Activated CD8-positive, alpha-beta memory T cell treated with anti-CD3 and anti-CD28 coated beads for 4 hours (primary cell): Measurements from ENCODE around the gene MAGEA6.
"Not testable (repeated sequence)": the region's sequence is repeated elsewhere in the genome, so short reads cannot be mapped to it uniquely, and the experiment has no call there.

Experiments
- DNase-seq, 2 donors: peaks; one replicate each; pipeline ENCODE4 v3.0.0-alpha.2; 2020; ENCODE audit warnings: low read depth in 2 of 2

Gene MAGEA6, protein sequence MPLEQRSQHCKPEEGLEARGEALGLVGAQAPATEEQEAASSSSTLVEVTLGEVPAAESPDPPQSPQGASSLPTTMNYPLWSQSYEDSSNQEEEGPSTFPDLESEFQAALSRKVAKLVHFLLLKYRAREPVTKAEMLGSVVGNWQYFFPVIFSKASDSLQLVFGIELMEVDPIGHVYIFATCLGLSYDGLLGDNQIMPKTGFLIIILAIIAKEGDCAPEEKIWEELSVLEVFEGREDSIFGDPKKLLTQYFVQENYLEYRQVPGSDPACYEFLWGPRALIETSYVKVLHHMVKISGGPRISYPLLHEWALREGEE

DNA sequence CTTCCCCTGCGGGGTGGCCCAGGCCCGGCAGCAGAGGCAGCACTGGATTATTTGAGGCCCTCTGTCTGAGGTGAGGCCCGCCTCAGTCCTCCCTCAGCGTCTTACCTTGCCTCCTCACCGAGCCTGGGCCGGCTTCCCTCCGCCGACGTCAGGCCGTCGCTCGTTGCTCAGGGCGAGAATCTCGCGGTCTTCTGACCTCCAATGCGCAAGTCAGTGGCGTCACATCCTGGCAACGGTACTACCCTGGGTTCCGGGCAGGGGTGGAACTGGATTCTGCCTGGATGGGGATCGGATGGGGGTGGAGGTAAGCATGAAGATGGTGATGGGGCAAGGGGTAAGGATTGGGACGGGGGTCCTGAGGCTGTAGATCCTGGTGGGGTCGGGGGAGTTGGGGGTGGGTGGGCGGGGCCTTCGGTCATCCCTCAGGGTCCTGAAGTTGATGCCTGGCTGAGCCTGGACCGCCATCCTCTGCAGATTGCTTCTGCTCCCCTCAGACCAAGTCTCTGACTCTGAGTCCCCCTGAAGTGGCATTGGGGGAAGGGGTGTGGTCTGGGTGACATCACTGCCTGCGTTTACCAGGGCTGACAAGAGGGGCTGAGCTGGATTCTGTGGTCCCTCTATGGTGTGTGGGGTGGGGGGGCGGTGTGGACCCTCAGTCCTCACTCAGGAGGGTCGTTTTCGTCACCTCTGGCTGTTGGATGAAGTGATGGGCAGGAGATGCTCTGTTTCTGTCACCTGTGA is at the start of gene MAGEA6:
Gene MAGEA6 (minus strand): TSS at position 141 of the 741 bp plus-strand sequence. CDS start 2,039 bp downstream, outside the sequence.
- DNase-seq: not testable (repeated sequence)

DNA sequence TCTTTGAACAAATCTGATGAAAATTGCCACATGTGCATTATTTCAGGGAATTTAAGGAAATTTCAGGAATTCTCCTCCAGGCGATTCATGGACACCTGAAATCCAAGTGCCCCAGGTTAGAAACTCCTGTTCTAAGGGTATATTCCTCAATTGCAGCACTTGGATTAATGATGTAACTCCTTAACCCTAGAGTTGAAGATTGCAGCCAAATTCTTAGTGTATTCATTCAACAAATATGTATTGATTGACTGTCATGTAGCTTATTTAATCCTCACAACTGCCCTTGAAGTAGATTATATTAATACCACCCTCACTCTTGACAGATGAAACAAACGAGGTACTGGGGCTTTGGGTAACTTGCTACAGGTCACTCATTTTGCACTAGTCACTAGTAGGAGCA is 49.8 kb upstream of the MAGEA6 start:
- DNase-seq: no peak

DNA sequence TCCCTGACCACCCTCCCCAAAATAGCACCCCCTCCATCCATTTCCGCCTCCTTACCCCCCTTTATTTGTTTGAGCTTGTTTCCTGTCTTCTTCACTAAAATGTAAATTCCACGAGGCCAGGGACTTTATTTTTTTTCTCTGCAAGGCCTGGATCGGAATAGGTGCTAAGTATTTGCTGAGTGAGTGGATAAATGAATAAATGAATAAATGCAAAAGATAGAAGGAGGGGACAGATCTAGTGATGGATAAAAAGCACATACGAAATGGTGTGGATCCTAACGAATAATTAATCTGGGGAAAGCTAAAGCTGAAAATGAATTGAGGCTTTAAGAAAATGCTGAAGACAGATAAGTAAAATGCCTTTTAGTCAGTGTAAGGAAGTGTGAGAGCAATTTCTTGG is 48.9 kb upstream of the MAGEA6 start:
- no peak for DNase-seq

DNA sequence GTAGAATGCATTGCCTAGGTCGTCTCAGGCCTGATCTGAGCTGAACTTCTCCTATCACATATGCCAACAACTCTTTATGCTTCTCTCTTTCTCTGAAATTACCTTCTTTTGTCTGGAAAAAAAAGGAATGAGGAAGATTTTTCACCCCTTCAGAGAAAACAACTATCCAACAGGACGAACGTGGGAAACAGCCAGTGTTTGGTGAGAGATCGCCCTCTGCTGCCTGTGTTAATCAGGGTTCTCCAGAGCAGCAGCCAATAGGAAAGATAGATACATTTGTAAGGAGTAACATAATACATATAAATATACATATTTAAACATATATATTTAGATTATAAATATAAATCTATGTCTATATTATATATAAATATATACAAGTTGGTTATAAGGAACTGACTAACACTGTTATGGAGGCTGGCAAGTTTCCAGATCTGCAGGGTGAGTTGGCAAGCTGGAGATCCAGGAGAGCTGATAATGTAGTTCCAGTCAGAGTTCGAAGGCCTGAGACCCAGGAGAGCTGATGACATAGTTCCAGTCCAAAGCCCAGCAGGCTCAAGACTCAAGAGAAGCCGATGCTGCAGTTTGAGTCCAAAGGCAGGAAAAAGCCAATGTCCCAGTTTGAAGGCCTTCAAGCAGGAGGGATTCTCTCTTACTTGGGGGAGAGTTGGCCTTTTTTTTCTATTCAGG is 47.7 kb upstream of the MAGEA6 start:
- no peak for DNase-seq

DNA sequence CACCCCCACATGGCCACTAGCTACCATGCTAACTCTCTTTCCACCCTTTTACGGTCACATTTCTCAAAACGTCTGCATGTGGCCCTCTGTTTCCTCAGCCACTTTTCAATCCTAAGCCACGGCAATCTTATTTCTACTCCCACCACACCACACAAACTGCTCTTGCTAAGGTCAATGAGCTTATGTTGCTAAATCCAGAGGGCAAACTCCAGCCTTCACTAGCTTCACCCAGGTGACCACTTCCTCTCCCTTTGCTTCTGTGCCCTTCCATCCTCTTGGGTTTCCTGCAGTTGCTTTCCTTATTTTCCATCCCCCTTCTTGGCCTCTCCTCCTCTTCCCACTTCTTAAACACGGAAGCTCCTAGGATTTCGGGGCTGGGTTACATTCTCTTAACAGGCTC is 44.6 kb upstream of the MAGEA6 start:
- DNase-seq: no peak

DNA sequence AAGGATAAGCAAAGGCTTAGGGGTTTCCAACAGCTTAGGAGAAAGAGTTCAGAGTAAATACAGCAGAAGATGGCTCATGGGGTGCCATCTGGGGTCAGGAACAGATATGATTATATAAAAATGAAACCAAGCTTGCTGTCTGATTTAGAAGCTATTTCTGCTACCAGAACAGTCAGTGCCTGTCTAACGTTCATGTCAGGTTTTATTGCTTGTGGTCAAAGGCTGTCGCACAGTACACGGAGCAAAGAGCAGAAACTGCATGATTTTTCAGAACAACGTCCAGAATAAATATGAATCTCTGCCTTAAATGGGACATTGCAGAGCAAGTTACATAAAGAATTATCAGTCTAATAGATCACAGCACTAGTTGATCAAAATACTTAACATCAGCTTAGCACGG is 43.7 kb upstream of the MAGEA6 start:
- DNase-seq: no peak

DNA sequence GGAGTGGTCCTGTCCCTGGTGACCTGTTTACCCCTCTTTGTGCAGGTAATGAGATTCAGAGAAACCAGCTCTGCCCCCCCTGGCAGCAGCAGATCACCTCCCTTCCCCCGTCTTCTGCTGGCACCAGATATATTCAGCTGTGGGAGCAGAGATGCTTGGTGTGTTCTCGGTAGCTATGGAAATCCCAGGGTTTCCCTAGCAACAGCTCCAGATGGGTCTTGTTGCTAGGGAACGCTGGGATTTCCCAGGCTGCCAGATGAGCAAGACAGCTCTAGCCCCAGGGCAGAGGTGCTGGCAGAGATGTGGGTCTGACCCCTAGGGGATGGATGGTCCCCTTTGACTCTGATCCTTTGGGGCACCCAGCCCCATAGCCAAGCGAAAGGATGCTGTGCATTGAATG is 40.9 kb upstream of the MAGEA6 start:
- no peak for DNase-seq

DNA sequence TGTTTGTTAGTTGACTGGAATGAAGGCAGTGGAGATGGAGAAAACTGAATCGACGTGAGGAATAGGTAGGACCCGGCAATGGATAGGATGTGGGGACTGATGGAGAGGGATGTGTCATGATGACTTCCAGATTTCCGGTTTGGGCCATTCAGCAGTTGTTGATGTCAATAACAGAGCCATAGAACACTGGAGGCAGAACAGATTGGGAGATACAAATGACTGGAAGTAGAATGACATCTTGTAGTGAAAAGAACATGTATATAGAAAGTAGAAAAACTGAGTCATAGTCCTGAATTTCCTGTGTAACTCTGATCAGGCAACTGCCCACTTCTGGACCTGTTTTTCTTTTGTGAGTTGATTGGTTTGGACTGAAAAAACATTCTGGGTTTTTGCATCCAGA is 36.5 kb upstream of the MAGEA6 start:
- no peak for DNase-seq

DNA sequence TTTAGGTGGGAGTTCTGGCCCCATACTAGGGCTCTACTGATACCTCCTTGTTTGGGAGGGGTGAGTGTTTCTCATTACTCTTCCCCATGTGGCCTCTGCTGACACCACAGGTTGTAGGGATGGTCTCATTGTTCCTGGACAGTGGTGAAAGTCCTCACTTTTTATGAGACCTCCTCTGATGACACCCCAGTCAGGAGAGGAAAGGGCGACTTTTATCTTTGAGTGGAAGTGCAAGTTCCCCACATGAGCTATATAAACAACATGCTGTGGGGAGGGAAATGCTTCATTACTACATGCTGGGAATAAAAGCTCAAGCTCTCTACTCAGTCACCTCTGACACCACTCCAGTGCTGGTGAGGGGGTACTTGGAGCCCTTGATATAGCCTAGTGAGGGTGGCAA is 29.5 kb upstream of the MAGEA6 start:
- DNase-seq: no peak

DNA sequence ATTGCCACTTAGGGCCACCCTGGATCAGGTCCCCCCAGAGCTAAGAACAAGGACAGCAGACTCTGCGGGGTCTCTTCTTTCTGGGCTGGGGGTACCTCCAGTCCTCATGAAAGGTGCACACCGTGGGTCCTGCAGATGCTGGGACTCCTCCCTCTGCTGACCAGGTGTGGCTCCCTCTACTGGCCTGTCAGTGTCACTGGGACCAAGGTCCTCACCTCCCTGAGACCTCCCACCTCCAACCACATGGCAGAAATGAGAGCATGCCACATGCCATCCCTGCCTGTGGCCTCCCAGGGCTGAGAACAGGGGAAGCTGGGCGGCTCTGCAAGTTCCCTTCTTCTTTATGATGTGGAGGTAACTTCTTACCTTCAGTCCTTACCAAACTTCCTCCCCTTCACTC is 17.6 kb upstream of the MAGEA6 start:
- not testable (repeated sequence) for DNase-seq

DNA sequence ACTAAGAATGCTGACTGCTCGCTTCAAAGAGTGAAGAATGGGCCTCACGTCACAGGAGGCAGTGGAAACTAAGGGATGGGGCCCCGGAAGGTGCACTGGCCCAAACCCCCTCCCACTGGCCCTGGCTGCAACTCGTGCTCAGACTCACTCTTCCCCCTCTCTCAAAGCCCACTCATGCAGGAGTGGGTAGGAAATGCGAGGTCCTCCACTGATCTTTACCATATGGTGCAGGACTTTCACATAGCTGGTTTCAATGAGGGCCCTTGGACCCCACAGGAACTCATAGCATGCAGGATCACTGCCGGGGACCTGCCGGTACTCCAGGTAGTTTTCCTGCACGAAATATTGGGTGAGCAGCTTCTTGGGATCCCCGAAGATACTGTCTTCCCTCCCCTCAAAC is 2.9 kb downstream of the MAGEA6 start:
- DNase-seq: not testable (repeated sequence)

DNA sequence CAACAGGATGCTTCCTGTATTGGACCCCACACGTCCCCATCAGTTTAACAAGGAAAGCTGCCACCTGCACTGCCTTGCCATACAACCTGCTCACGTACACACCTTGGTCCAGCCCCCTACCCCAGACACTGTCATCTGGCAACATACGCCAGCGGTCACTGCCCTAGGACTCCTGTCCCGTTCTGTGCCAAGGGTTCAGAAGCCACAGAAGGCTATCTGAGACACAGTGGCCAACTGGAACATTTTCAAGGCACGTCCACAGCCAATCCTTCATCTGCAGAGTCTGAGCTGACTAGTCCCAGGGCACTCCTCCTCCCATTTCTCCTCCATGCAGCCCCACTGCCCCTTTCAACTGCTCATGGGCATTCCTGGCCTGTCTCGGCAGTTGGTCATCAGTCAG is 7.9 kb downstream of the MAGEA6 start:
- not testable (repeated sequence) for DNase-seq

DNA sequence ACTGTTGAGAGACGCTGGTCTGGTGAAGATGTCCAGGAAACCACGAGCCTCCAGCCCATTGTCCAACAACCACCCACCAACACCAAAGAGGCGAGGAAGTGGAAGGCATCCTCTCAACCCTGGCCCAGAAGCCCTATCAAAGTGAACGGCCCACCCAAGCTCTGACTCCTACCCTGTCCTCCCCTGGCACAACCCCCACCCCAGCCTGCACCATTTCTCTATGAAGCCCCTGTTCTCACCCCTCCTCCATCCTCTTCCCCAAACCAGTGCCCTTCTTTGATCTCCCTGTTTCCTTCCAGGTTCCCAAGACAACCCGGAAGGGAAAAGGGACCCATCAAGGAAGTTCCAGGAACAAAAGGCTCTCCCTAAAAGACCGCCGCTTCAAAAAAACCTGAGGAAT is 9.9 kb downstream of the MAGEA6 start:
- not testable (repeated sequence) for DNase-seq

DNA sequence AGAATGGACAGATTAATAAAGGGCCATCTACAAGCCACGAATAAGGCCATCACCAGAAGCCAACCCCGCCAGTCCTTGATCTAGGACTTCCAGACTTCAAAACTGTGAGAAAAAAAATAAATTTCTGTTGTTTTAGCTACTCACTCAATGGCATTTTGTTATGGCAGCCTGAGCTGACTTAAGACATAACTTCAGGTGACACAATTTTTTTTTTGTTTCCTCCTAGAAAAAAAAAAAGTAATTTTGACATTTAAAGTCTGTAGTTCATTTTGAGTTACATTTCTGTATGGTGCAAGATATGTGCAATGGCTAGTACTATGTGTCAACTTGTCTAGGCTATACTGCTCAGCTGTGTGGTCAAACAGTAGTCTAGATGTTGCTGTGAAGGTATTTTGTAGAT is 10.6 kb downstream of the MAGEA6 start, which contains the start of gene CSAG3:
Gene CSAG3 (plus strand): TSS at position 301 of the 400 bp plus-strand sequence.
- DNase-seq: not testable (repeated sequence)

DNA sequence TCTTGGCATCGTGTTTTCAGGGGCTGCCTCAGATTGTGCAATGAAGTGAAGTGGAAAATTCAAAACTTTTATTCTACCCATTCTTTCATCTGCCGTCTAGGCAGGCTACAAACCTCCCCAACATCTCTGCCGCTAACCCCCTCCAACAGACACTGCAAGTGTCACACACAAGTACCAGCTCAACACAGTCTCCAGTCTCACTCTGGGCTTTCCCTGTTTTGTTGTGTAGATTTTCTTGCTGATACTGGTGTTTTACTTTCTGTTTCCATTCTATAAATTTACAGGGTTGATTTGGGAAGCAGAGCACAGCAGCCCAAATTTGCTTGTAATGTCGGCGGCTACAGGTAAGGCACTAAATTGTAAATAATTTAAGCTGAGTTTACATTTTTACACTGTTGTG is 14.6 kb downstream of the MAGEA6 start:
- DNase-seq: not testable (repeated sequence)

DNA sequence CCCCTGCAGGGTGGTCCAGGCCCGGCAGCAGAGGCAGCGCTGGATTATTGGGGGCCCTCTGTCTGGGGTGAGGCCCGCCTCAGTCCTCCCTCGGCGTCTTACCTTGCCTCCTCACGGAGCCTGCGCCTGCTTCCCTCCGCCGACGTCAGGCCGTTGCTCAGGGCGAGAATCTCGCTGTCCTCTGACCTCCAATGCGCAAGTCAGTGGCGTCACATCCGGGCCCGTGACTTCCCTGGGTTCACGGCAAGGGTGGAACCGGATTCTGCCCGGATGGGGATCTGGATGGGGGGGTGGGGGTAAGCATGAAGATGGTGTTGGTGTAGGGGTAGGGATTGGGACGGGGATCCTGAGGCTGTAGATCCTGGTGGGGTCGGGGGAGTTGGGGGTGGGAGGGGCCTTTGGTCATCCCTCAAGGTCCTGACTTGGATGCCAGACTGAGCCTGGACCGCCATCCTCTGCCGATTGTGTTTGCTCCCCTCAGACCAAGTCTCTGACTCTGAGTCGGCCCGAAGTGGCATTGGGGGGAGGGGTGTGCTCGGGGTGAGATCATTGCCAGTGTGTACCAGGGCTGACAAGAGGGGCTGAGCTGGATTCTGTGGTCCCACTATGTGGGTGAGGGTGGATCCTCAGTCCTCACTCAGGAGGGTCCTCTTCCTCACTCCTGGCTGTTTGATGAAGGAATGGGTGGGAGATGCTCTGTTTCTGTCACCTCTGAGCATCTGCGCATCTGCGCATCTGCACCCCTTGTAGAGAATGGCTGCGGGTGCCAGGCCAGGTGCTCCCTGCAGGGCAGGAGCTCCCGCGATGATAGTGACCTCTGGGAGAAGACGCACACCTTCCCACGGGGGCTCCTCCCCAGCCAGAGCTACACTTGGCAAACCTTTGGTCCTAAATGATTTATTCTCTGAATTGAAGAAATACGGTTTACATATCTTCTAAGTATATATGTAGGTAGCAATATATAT is 15.5 kb downstream of the MAGEA6 start, which contains the start of gene MAGEA2:
Gene MAGEA2 (minus strand): TSS at position 157 of the 965 bp plus-strand sequence. CDS start 2,479 bp downstream, outside the sequence.
- not testable (repeated sequence) for DNase-seq

DNA sequence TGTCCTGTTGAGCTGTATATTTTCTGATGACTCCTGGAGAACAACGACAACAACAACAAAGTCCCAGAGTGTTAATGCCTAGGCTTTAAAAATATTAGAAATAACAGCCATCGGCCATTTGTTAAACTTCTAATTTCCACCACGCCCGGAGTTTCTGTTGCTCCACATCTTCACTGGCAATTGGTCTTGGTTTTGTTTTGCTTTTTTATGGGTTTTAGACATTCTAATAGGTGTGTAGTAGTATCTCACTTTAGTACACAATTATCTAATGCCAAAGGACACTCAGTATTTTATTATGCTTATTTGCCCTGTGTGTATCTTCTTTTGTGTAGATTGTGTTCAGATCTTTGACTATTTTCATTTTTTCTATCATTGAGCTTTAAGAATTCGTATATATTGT is 30.9 kb downstream of the MAGEA6 start:
- DNase-seq: no peak

DNA sequence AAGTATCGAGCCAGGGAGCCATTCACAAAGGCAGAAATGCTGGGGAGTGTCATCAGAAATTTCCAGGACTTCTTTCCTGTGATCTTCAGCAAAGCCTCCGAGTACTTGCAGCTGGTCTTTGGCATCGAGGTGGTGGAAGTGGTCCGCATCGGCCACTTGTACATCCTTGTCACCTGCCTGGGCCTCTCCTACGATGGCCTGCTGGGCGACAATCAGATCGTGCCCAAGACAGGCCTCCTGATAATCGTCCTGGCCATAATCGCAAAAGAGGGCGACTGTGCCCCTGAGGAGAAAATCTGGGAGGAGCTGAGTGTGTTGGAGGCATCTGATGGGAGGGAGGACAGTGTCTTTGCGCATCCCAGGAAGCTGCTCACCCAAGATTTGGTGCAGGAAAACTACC is 33.0 kb downstream of the MAGEA6 start:
- not testable (repeated sequence) for DNase-seq

DNA sequence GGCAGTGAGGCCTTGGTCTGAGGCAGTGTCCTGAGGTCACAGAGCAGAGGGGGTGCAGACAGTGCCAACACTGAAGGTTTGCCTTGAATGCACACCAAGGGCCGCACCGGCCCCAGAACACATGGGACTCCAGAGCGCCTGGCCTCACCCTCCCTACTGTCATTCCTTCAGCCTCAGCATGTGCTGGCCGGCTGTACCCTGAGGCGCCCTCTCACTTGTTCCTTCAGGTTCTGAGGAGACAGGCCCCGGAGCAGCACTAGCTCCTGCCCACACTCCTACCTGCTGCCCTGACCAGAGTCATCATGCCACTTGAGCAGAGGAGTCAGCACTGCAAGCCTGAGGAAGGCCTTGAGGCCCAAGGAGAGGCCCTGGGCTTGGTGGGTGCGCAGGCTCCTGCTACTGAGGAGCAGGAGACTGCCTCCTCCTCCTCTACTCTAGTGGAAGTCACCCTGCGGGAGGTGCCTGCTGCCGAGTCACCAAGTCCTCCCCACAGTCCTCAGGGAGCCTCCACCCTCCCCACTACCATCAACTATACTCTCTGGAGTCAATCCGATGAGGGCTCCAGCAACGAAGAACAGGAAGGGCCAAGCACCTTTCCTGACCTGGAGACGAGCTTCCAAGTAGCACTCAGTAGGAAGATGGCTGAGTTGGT is 33.5 kb downstream of the MAGEA6 start:
- DNase-seq: no peak

DNA sequence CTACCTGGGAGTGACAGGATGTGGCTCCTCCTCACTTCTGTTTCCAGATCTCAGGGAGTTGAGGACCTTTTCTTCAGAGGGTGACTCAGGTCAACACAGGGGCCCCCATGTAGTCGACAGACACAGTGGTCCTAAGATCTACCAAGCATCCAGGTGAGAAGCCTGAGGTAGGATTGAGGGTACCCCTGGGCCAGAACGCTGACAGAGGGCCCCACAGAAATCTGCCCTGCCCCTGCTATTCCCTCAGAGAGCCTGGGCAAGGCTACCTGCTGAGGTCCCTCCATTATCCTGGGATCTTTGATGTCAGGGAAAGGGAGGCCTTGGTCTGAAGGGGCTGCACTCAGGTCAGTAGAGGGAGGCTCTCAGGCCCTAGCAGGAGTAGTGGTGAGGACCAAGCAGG is 34.4 kb downstream of the MAGEA6 start:
- DNase-seq: no peak
